Ectodermal cell (in vitro differentiated cells): ENCODE data around the gene GASK1B.

ENCODE experiments used
- H3K27ac ChIP-seq: 2 replicates; pipeline ENCODE4 v1.7.0; 2013; ENCODE audit warnings: mild to moderate bottlenecking, low read depth, low read length; ENCODE audit not compliant: insufficient read depth, poor library complexity, severe bottlenecking
- H3K27me3 ChIP-seq: 2 replicates; pipeline ENCODE4 v1.7.0; 2013; ENCODE audit warnings: mild to moderate bottlenecking, low read length; ENCODE audit not compliant: insufficient read depth, control insufficient read depth, poor library complexity, severe bottlenecking
- H3K36me3 ChIP-seq: one replicate; pipeline ENCODE4 v1.7.0; 2013; ENCODE audit warnings: low read length; ENCODE audit not compliant: control insufficient read depth, insufficient read depth
- H3K4me1 ChIP-seq: one replicate; pipeline ENCODE4 v1.7.0; 2013; ENCODE audit warnings: low read length; ENCODE audit not compliant: control insufficient read depth, insufficient read depth
- H3K4me3 ChIP-seq: 2 replicates; pipeline ENCODE4 v1.7.0; 2013; ENCODE audit warnings: low read depth, low read length, control low read depth; ENCODE audit not compliant: insufficient read depth
- H3K9me3 ChIP-seq: 2 replicates; pipeline ENCODE4 v1.7.0; 2013; ENCODE audit warnings: mild to moderate bottlenecking, low read length, moderate library complexity; ENCODE audit not compliant: control insufficient read depth
- WGBS, 2 experiments: methylation state at CpG; one replicate each; pipeline ENCODE4 v1.1.7; 2013; ENCODE audit warnings: missing lambda C conversion rate in 2 of 2; 5-methylcytosine and 5-hydroxymethylcytosine counted together

Gene GASK1B

GRCh38 chr4:158155656-158156356 is 17.0 kb downstream of the GASK1B start:
- Histone ChIP-seq H3K4me1 (no peaks in the 10 kb centered on the region), H3K4me3 (no peak overlapping the region), H3K9me3 (no peaks in the 10 kb centered on the region), H3K36me3 (no peaks in the 10 kb centered on the region), H3K27me3 (no peaks in the 10 kb centered on the region), H3K27ac (no peak overlapping the region)
- WGBS, 2 experiments = 79 to 81% methylated on average over 7 to 8 of the region's 8 CpGs

- no peak overlapping the region for H3K27ac ChIP-seq
- no peaks in the 10 kb centered on the region for H3K27me3 ChIP-seq
- no peaks in the 10 kb centered on the region for H3K4me1 ChIP-seq
- 90 to 92% methylated on average over 2 to 3 of the region's 3 CpGs for WGBS, 2 experiments
- H3K9me3 ChIP-seq = no peaks in the 10 kb centered on the region
- no peaks in the 10 kb centered on the region for H3K36me3 ChIP-seq
- no peak overlapping the region for H3K4me3 ChIP-seq
These were observed 25.7 kb downstream of the GASK1B start for GRCh38 chr4:158147151-158147550.

GRCh38 chr4:158146736-158147135 is 26.1 kb downstream of the GASK1B start:
- Histone ChIP-seq H3K4me3 (no peak overlapping the region), H3K9me3 (no peaks in the 10 kb centered on the region), H3K27me3 (no peaks in the 10 kb centered on the region), H3K27ac (no peak overlapping the region), H3K36me3 (no peaks in the 10 kb centered on the region), H3K4me1 (no peaks in the 10 kb centered on the region)
- 90% methylated on average over 1 of the region's 1 CpG; no CpG with 5 or more reads in 1 of the 2 experiments for WGBS, 2 experiments

GRCh38 chr4:158139086-158139485 is 33.7 kb downstream of the GASK1B start:
- WGBS, 2 experiments = 95 to 96% methylated on average over 5 of the region's 5 CpGs
- Histone ChIP-seq H3K27ac (no peak overlapping the region), H3K27me3 (no peaks in the 10 kb centered on the region), H3K9me3 (no peaks in the 10 kb centered on the region), H3K4me3 (no peak overlapping the region), H3K36me3 (no peaks in the 10 kb centered on the region), H3K4me1 (no peaks in the 10 kb centered on the region)

- no peaks in the 10 kb centered on the region for H3K36me3 ChIP-seq
- no peak overlapping the region for H3K4me3 ChIP-seq
- no peak overlapping the region for H3K27ac ChIP-seq
- no peaks in the 10 kb centered on the region for H3K27me3 ChIP-seq
- 50% methylated on average over 2 of the region's 2 CpGs; no CpG with 5 or more reads in 1 of the 2 experiments for WGBS, 2 experiments
- no peaks in the 10 kb centered on the region for H3K9me3 ChIP-seq
- H3K4me1 ChIP-seq = no peaks in the 10 kb centered on the region
These were observed 38.6 kb downstream of the GASK1B start for GRCh38 chr4:158134222-158134621.

- Histone ChIP-seq H3K36me3 (no peaks in the 10 kb centered on the region), H3K27me3 (no peaks in the 10 kb centered on the region), H3K9me3 (no peaks in the 10 kb centered on the region), H3K4me3 (no peak overlapping the region), H3K27ac (no peak overlapping the region), H3K4me1 (no peaks in the 10 kb centered on the region)
- WGBS, 2 experiments = 72 to 75% methylated on average over 4 of the region's 4 CpGs
These were observed 39.3 kb downstream of the GASK1B start for GRCh38 chr4:158133551-158133950.

- no peaks in the 10 kb centered on the region for H3K27me3 ChIP-seq
- H3K9me3 ChIP-seq = no peaks in the 10 kb centered on the region
- no peaks in the 10 kb centered on the region for H3K36me3 ChIP-seq
- 89 to 100% methylated on average over 1 of the region's 1 CpG for WGBS, 2 experiments
- no peaks in the 10 kb centered on the region for H3K4me1 ChIP-seq
- no peak overlapping the region for H3K4me3 ChIP-seq
- H3K27ac ChIP-seq = no peak overlapping the region
These were observed 41.8 kb downstream of the GASK1B start for GRCh38 chr4:158131027-158131426.

- no peak overlapping the region for H3K4me3 ChIP-seq
- WGBS, 2 experiments = 100% methylated on average over 2 of the region's 2 CpGs; no CpG with 5 or more reads in 1 of the 2 experiments
- no peaks in the 10 kb centered on the region for H3K4me1 ChIP-seq
- H3K27ac ChIP-seq = no peak overlapping the region
- H3K36me3 ChIP-seq = no peaks in the 10 kb centered on the region
- H3K27me3 ChIP-seq = no peaks in the 10 kb centered on the region
- H3K9me3 ChIP-seq = no peaks in the 10 kb centered on the region
These were observed 42.6 kb downstream of the GASK1B start for GRCh38 chr4:158130204-158130603.

GRCh38 chr4:158129694-158130093 is 43.1 kb downstream of the GASK1B start:
- WGBS, 2 experiments = 87 to 99% methylated on average over 2 of the region's 2 CpGs
- H3K9me3 ChIP-seq = no peaks in the 10 kb centered on the region
- no peak overlapping the region for H3K4me3 ChIP-seq

GRCh38 chr4:158128540-158128939 is 44.3 kb downstream of the GASK1B start:
- H3K36me3 ChIP-seq = no peaks in the 10 kb centered on the region
- no peaks in the 10 kb centered on the region for H3K27me3 ChIP-seq
- no peaks in the 10 kb centered on the region for H3K9me3 ChIP-seq
- no peak overlapping the region for H3K27ac ChIP-seq
- H3K4me3 ChIP-seq = no peak overlapping the region
- H3K4me1 ChIP-seq = no peaks in the 10 kb centered on the region
- 93 to 96% methylated on average over 5 of the region's 5 CpGs for WGBS, 2 experiments

More at GRCh38 chr4:158129694-158130093, 43.1 kb downstream of the GASK1B start:
- Histone ChIP-seq H3K27me3 (no peaks in the 10 kb centered on the region), H3K4me1 (no peaks in the 10 kb centered on the region), H3K27ac (no peak overlapping the region), H3K36me3 (no peaks in the 10 kb centered on the region)
